H1 (cell line): ENCODE data around the gene TBX5.

ENCODE experiments used
- BCL11A ChIP-seq, 2 experiments: IDR thresholded peaks; one replicate each; pipeline ENCODE4 v1.6.1; 2011; ENCODE audit warnings: low read depth in 2 of 2, low read length in 2 of 2, mild to moderate bottlenecking in 2 of 2
- BRCA1 ChIP-seq: IDR thresholded peaks from 2 replicates; pipeline ENCODE4 v1.6.1; 2012; ENCODE audit warnings: low read depth, low read length, improper control_type of control experiment
- CBX5 ChIP-seq: fragments of 300-800, 300-1000 bp; sonication (generic); IDR thresholded peaks from 2 replicates; pipeline ENCODE4 v1.7.1; 2016; ENCODE audit warnings: antibody characterized with exemption, low read length, low read depth
- CTCF ChIP-seq, 3 experiments: IDR thresholded peaks; 1 replicate in 2 of 3; 2 replicates in 1 of 3; pipeline versions ENCODE4 v1.5.1 to v1.6.1; 2011; ENCODE audit warnings: low read length in 3 of 3, mild to moderate bottlenecking in 3 of 3, inconsistent platforms in 2 of 3, low read depth in 1 of 3, moderate library complexity in 1 of 3; ENCODE audit not compliant: insufficient read depth in 1 of 3; ENCODE audit errors: control extremely low read depth in 1 of 3
- EZH2 ChIP-seq: fragments of 200-600 bp; sonication (generic); IDR thresholded peaks from 2 replicates; pipeline ENCODE4 v1.7.1; 2012; ENCODE audit warnings: low read depth, mild to moderate bottlenecking, moderate library complexity, low read length, inconsistent platforms; ENCODE audit not compliant: severe bottlenecking
- JUN ChIP-seq: IDR thresholded peaks from 2 replicates; pipeline ENCODE4 v1.6.1; 2011; ENCODE audit warnings: low read depth, mild to moderate bottlenecking, improper control_type of control experiment, low read length
- POLR2A ChIP-seq, 2 experiments: IDR thresholded peaks; 1 replicate in 1 of 2; 2 replicates in 1 of 2; pipeline ENCODE4 v1.6.1; 2011; ENCODE audit warnings: low read depth in 2 of 2, low read length in 2 of 2, mild to moderate bottlenecking in 2 of 2; ENCODE audit errors: control extremely low read depth in 1 of 2
- RAD21 ChIP-seq, 2 experiments: IDR thresholded peaks in 1 of 2; conservative IDR thresholded peaks in 1 of 2; 2 replicates each; pipeline ENCODE4 v1.6.1; 2011; ENCODE audit warnings: low read depth in 2 of 2, low read length in 2 of 2, improper control_type of control experiment in 1 of 2, inconsistent platforms in 1 of 2, mild to moderate bottlenecking in 1 of 2, moderate library complexity in 1 of 2
- SIX5 ChIP-seq: IDR thresholded peaks from 2 replicates; pipeline ENCODE4 v1.6.1; 2011; ENCODE audit warnings: mild to moderate bottlenecking, low read depth, low read length
- TAF1 ChIP-seq: IDR thresholded peaks from 2 replicates; pipeline ENCODE4 v1.6.1; 2011; ENCODE audit warnings: mild to moderate bottlenecking, low read depth, low read length
- YY1 ChIP-seq: IDR thresholded peaks from 2 replicates; pipeline ENCODE4 v1.6.1; 2011; ENCODE audit warnings: low read depth, mild to moderate bottlenecking, low read length

- TF ChIP-seq CTCF (IDR thresholded peaks at IDR 0.05; ENCODE audit: control extremely low read depth in 1 of 3, insufficient read depth in 1 of 3, low read depth in 1 of 3, low read length in 3 of 3) (no peak), POLR2A (IDR thresholded peaks at IDR 0.05; ENCODE audit: control extremely low read depth in 1 of 2, low read depth in 2 of 2, low read length in 2 of 2) (no peak), BRCA1 (no peak), BCL11A (IDR thresholded peaks at IDR 0.05; ENCODE audit: low read depth in 2 of 2, low read length in 2 of 2) (no peak), TAF1 (no peak), EZH2 (peak; percentile 56), SIX5 (no peak), CBX5 (no peak), YY1 (no peak), RAD21 (IDR thresholded peaks at IDR 0.05 in 1 of 2, conservative IDR thresholded peaks at IDR 0.05 in 1 of 2; ENCODE audit: low read depth in 2 of 2, low read length in 2 of 2) (no peak), JUN (no peak)
Observed at GRCh38 chr12:114400925-114401324, 5.0 kb downstream of the TBX5 start.
